Astrocyte of the hippocampus (primary cell): Measurements from ENCODE around the gene FCGBP.
"Not testable (repeated sequence)": the region's sequence is repeated elsewhere in the genome, so short reads cannot be mapped to it uniquely, and the experiment has no call there.

Source experiments
- DNase-seq: peaks from one replicate; pipeline ENCODE4 v3.0.0; 2011; ENCODE audit warnings: low read depth, low spot score

The FCGBP gene

DNA sequence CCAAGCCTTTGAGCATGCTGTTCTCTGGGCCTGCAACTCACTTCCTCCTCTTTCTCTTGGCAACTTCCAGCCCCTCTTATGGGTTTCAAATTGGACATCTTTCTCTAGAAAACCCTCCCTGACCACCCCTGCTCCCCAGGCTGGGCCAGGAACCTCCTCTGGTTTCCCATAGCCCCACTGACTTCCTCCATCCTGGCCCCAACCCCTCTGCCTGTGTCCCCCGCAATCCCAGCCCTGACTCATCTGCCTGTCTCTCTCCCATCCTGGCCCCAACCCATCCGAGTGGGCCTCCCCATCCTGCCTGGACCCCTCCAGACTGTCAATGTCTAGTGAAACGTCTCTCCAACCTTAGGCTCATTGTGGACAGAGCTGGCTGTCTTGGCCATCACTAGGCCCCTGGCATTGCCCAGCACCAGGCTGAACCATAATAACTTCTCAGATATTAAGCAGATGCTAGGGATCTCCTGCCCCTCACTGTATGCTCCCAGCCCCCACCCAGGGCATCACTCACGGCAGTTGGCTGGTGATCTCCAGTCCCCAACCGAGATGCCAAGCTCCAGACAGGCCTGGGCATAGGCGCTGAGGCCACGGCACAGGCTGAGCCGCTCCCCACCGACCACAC, 16.8 kb downstream of the FCGBP start:
- DNase-seq, result no peak

GRCh38 chr19:39916851-39917396, 17.5 kb downstream of the FCGBP start:
- DNase-seq, result no peak

- DNase-seq, result no peak
Observed at GRCh38 chr19:39916236-39916635, 18.2 kb downstream of the FCGBP start.

GRCh38 chr19:39915848-39916215, 18.6 kb downstream of the FCGBP start:
- DNase-seq, result no peak

DNA sequence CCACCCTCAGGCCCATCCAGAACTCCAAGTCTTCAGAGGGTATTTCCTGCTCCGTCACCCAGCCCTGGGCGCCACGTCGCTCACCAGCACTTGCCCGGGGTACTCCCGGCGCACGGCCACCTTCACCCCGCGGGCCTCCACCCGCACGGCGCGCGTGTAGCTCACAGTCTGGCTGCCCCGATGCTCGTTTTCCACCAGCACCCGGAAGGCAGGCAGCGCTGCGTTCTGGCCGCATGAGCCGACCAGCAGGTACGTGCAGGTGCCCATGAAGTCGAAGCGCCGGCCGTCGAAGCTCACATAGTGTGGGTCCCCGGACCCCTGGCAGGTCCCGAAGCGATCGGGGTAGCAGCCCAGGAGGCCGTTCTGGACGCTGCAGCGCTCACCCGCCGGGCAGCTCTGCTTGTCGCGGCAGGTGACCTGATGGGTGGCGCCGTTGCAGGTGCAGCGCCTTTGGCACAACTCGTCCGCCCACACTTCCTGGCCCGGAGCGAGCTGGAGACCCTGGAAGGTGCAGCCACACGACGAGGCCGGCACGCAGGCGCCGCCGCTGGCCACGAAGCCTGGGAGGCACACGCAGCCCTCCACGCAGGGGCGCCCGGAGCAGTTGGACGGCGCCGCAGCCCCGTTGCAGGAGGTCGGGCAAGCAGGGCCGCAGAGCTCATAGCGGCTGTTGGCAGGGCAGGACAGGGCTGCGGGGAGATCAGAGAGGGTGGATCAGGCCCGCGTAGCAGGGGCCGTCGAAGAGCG, 19.2 kb downstream of the FCGBP start:
- no peak for DNase-seq

- no peak for DNase-seq
Observed at GRCh38 chr19:39913682-39914333, 20.6 kb downstream of the FCGBP start.

GRCh38 chr19:39908803-39909202, 25.6 kb downstream of the FCGBP start:
- DNase-seq, result no peak

GRCh38 chr19:39906820-39907611, 27.4 kb downstream of the FCGBP start:
- DNase-seq, result no peak

- no peak for DNase-seq
Observed at GRCh38 chr19:39906283-39906682, 28.2 kb downstream of the FCGBP start.

DNA sequence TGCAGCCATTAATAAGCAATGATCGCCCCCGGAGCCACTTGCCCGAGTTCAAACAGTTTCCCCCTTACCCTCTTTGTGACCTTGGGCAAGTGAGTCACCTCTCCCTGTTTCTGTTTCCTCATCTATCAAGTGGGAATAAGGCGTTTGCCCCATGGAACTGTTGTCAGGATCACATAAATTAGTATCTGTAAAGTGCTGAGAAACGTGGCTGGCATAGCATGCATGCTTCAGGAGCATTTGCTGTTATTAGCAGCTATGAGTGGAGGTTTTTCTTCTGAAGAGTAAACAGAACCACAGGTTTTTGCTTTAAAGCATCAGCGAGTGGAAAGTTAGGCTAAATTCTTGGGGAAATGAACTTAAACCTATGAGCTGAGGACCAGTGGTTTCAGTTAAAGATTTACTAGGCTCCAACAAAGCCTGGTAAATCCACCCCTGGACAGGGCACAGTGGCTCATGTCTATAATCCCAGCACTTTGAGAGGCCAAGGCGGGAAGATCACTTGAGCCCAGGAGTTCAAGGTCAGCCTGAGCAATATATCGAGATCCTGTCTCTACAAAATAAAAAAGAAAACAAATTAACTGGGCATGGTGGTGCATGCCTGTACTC, 30.8 kb downstream of the FCGBP start:
- not testable (repeated sequence) for DNase-seq

DNA sequence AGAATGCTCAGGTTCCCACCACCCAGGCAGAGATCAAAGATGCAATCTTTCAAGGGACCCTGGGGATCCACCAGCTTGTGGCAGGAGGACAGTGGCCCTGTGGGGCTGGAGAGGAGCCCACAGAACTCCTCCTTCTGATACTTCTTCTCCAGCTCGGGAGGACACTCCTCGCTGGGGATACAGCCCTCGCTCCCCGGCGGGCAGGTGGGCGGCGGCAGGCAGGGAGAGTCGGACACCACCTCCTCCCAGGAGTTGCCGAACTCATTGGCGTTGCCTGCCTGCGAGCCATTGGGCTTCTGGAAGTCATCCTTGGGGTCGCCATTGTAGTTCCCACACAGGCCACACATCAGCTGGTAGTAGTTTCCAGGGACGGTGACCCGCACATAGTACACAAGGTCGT, 32.1 kb downstream of the FCGBP start:
- DNase-seq, result not testable (repeated sequence)

- not testable (repeated sequence) for DNase-seq
Observed at GRCh38 chr19:39901681-39902080, 32.8 kb downstream of the FCGBP start.

DNA sequence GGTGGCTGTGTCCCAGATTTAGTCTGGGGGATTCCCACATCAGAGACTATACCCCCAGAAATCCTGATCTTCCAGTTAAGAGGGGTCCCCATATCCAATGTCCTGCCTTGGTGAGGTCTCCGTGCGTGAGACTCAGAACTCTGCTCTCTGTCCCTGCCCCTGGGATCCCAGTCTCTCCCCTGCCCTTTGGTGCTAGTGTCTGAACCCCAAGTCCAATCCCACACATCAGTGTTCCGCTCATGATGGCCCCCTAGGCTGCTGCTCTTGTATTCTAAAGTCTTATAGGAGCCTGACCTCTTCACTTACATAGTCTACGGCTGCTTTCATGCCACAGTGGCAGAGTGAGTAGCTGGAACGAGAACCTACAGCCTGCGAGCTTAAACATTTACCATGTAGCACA, 35.6 kb downstream of the FCGBP start:
- not testable (repeated sequence) for DNase-seq

GRCh38 chr19:39897511-39898245, 36.8 kb downstream of the FCGBP start:
- DNase-seq, result not testable (repeated sequence)

GRCh38 chr19:39895096-39895495, 39.3 kb downstream of the FCGBP start:
- DNase-seq, result not testable (repeated sequence)

DNA sequence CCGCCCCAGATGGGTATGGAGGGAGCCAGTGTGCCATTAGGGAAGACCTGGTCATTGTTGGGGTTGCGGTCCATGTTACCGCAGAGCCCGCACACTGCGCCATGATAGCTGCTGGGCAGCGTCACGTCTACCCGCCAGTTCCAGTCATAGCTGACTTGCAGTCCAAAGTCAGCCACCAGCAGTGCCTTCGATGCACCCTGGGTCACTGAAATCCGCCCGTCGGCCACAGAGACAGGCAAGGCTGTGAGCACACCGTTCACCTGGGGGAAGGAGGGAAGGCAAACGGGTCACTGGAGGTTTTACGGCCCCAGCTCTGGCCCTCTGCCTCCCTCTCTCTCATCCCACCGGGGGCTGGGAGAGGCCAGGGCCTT, 40.2 kb downstream of the FCGBP start:
- DNase-seq, result not testable (repeated sequence)

DNA sequence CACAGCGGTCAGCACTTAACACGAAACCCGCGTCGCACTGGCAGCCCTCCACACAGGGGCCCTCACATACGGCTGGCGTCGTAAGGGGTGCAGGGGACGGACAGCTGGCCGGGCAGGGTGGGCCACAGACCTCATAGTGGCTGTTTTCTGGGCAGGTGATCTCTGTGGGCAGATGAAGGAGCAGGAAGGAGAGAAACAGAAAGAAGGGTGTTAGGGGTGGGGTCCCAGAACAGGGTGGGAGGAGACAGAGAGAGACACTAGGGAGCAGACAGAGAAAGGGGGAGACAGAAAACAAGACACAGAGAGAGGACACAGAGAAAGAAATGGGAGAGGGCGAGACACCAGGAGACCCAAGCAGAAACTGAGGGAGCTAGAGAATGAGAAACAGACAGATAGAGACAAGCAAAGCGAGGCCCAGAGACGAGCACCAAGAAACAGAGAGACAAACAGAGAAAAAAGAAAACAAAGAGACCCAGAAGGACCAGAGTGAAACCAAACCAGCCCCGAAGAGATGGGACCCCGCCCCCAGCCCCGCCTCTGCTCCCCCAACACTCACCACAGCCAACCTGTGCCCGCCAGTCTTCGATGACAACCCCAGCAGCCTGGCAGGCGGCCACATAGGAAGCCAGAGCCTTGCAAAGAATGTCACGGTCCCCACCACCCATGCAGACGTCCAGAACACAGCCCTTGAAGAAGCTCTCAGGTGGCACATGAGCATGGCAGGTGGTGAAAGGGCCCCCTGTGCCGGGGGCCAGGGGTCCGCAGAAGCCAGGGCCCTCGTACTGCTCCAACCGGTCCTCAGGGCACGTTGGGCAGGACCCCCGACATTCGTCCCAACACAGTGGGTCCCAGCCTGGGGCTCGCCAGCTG, 40.8 kb downstream of the FCGBP start:
- not testable (repeated sequence) for DNase-seq

GRCh38 chr19:39892506-39892902, 41.9 kb downstream of the FCGBP start:
- DNase-seq, result not testable (repeated sequence)

DNA sequence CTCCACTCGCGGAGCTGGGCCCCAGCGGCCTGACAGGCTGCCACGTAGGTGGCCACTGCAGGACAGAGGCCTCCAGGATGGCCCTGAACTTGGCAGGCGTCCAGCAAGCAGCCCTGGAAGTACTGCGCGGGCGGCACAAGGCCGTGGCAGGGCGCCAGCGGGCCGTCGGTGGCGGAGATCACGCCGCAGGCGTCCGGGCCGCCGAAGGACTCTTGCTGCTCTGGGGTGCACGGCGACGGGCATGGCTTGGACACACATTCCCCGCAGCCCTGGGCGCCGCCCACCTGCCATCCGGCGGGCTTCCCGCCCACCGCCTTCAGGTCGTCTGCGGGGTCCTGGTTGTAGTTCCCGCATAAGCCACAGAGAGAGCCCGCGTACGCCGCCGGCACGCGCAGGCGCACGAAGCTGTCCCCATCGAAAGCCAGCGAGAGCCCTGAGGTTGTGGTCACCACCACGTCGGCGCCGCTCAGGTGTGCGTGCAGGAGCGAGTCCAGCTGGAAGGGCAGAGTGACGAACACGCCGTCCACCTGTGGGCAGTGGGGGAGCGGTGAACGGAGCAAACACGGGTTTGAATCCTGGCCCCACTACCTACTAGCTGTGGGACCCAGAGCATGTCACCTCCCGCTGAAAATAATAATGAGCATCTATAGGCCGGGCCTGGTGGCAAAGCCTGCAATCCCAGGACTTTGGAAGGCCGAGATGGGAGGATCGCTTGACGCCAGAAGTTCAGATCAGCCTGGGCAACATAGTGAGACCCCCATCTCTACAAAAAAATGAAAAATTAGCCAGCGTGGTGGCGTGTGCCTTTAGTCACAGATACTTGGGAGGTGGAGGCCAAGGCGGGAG, 42.6 kb downstream of the FCGBP start:
- DNase-seq, result peak; percentile 11
